H1 (cell line): ENCODE measurements around the gene NFATC1. TPM values are rescaled to one million over a fixed set of nuclear protein-coding genes. Genes with fewer than 3 reads are reported as not detected.

Experiments used
- ASH2L ChIP-seq: fragments of 200-600, 300-600 bp; sonication (generic); IDR thresholded peaks from one replicate; pipeline ENCODE4 v1.7.1; 2017; ENCODE audit warnings: low read length
- KDM4A ChIP-seq: IDR thresholded peaks from one replicate; pipeline ENCODE4 v1.7.1; 2012; ENCODE audit warnings: low read depth, mild to moderate bottlenecking, moderate library complexity, low read length, inconsistent platforms; ENCODE audit not compliant: severe bottlenecking
- RXRA ChIP-seq: IDR thresholded peaks from 2 replicates; pipeline ENCODE4 v1.6.1; 2011; ENCODE audit warnings: low read depth, mild to moderate bottlenecking, low read length, moderate library complexity; ENCODE audit not compliant: insufficient read depth
- YY1 ChIP-seq: IDR thresholded peaks from 2 replicates; pipeline ENCODE4 v1.6.1; 2011; ENCODE audit warnings: low read depth, mild to moderate bottlenecking, low read length
- polyA plus RNA-seq, 7 experiments: library from polyadenylated mRNA; depleted of rRNA in 3 of 7; stranded (reverse) in 5 of 7; unstranded in 2 of 7; fragments of >200 nt in 5 of 7; fragments of 200-250 nt in 2 of 7; gene quantifications; 1 replicate in 5 of 7; 2 replicates in 1 of 7; 4 replicates in 1 of 7; pipeline versions ENCODE4 v1.2.1 to v1.2.3, GENCODE V29; 2011 to 2013; ENCODE audit warnings: missing spikeins in 2 of 7, mixed read lengths in 2 of 7
- total RNA-seq: library from RNA; stranded (reverse); fragmentation: NEBNext Ultra II Directional; extraction: Animal tissue kit (Norgen Biotek cat#: 25700); gene quantifications from 2 replicates; pipeline ENCODE4 v1.2.1, GENCODE V29; 2021
- TF ChIP-seq, protein P1 (sequence below): IDR thresholded peaks from 2 replicates; pipeline ENCODE4 v1.6.1; 2012; ENCODE audit warnings: low read length, inconsistent platforms
- TF ChIP-seq, protein P2 (sequence below): IDR thresholded peaks from 2 replicates; pipeline ENCODE4 v1.6.1; 2012; ENCODE audit warnings: inconsistent platforms

The NFATC1 gene
- total and polyA plus RNA-seq, 2 of the 8 experiments (the other 6 are each of a cell fraction or from before 2014, with no cell fraction given) = 2.0 to 6.6 TPM

DNA sequence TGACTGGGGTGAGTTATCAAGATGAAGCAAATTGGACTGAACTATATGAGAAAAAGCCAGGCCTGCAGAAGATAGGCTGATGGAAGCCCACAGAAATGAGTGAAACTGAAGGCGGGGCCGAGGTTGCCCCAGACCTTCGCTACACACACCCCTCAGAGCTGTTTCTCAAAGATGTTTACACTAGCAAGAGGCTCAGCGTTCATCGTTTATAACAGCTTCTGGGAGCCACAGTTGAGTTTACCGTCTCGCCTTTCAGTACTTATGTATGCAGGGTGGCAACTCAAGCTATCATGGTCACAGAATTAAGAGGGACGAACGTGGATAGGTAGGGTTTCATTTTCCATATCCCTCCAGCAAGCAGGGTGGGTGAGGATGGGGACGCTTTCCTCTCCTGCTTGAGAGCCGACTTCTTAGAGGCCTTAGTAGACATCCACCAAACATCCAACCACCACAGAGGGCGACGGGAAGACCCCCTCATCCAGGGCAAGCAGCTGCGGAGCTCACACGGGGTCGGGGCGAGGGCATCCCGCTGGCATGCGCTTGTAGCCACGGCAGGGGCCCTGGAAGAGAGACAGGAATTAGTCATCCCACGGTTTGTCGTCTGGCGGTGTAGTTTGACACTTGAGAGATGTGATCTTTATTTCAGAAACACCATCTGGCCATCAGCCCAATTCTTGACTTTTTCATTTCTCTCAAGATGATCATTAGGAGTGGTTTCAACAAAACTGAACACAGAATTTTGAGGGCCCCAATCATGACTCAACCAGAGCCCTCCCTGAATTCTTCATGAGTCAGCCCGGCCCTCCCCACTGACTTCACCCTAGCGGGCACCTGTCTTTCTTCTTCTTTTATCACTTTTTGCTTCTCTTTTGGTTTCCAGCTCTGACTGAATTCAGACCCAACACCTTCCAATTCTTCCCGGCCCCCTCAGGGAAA lies 174.8 kb downstream of the NFATC1 start (continued):
- TF ChIP-seq YY1 (no peak), KDM4A (no peak), RXRA (no peak), ASH2L (no peak)
- TF ChIP-seq, protein P1, sequence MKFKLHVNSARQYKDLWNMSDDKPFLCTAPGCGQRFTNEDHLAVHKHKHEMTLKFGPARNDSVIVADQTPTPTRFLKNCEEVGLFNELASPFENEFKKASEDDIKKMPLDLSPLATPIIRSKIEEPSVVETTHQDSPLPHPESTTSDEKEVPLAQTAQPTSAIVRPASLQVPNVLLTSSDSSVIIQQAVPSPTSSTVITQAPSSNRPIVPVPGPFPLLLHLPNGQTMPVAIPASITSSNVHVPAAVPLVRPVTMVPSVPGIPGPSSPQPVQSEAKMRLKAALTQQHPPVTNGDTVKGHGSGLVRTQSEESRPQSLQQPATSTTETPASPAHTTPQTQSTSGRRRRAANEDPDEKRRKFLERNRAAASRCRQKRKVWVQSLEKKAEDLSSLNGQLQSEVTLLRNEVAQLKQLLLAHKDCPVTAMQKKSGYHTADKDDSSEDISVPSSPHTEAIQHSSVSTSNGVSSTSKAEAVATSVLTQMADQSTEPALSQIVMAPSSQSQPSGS = no peak
- TF ChIP-seq, protein P2, sequence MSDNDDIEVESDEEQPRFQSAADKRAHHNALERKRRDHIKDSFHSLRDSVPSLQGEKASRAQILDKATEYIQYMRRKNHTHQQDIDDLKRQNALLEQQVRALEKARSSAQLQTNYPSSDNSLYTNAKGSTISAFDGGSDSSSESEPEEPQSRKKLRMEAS = no peak
